AG08396 (cell line): ENCODE data around the gene TBRG4.
"Not testable (repeated sequence)": the region's sequence is repeated elsewhere in the genome, so short reads cannot be mapped to it uniquely, and the experiment has no call there.

ENCODE experiments used
- DNase-seq: peaks from one replicate; pipeline ENCODE4 v3.0.0; 2012; ENCODE audit warnings: low spot score, mixed read lengths

TBRG4 gene

GRCh38 chr7:45116048-45116447 is 4.6 kb upstream of the TBRG4 start:
- DNase-seq = no peak

GRCh38 chr7:45114926-45115325 is 3.4 kb upstream of the TBRG4 start:
- DNase-seq = no peak

- not testable (repeated sequence) for DNase-seq
These were observed 2.8 kb upstream of the TBRG4 start for GRCh38 chr7:45114257-45114656.

GRCh38 chr7:45112648-45113047 is 1.2 kb upstream of the TBRG4 start:
- DNase-seq = no peak

- DNase-seq = no peak
These were observed 2.6 kb downstream of the TBRG4 start for GRCh38 chr7:45108863-45109262.

GRCh38 chr7:45107356-45107755 is 4.1 kb downstream of the TBRG4 start:
- DNase-seq = no peak

- DNase-seq = no peak
These were observed 4.7 kb downstream of the TBRG4 start for GRCh38 chr7:45106820-45107219.

GRCh38 chr7:45105588-45106188 is 5.8 kb downstream of the TBRG4 start:
- no peak for DNase-seq

GRCh38 chr7:45104844-45105587 is 6.5 kb downstream of the TBRG4 start:
- DNase-seq = no peak

GRCh38 chr7:45103958-45104843 is 7.3 kb downstream of the TBRG4 start:
- DNase-seq = no peak

GRCh38 chr7:45102785-45103712 is 8.4 kb downstream of the TBRG4 start:
- DNase-seq = no peak

GRCh38 chr7:45101748-45102147 is 9.7 kb downstream of the TBRG4 start:
- DNase-seq = no peak

- no peak for DNase-seq
These were observed 10.6 kb downstream of the TBRG4 start for GRCh38 chr7:45100761-45101480.

- DNase-seq = no peak
These were observed 11.4 kb downstream of the TBRG4 start for GRCh38 chr7:45099891-45100760.

- DNase-seq = no peak
These were observed 12.3 kb downstream of the TBRG4 start for GRCh38 chr7:45098983-45099839.

GRCh38 chr7:45092931-45093235 is 18.6 kb downstream of the TBRG4 start:
- no peak for DNase-seq

GRCh38 chr7:45092100-45092930 is 19.2 kb downstream of the TBRG4 start:
- peak; percentile 56 for DNase-seq

GRCh38 chr7:45089341-45089891 is 22.1 kb downstream of the TBRG4 start:
- peak; percentile 89 for DNase-seq
